GM10266 (cell line): Measurements from ENCODE around the gene GPR17.

Experiments
- DNase-seq: peaks from one replicate; pipeline ENCODE4 v3.0.0; 2012; ENCODE audit errors: extremely low spot score
- CTCF ChIP-seq: IDR thresholded peaks from 2 replicates; pipeline ENCODE4 v1.5.1; 2012; ENCODE audit warnings: mild to moderate bottlenecking, low read depth; ENCODE audit not compliant: control insufficient read depth, insufficient read depth; ENCODE audit errors: missing control alignments

The GPR17 gene

GRCh38 chr2:127663566-127664064 is 17.7 kb downstream of the GPR17 start:
- TF ChIP-seq CTCF, result no peak

GRCh38 chr2:127664065-127664894 is 18.3 kb downstream of the GPR17 start:
- TF ChIP-seq CTCF, result no peak

More at GRCh38 chr2:127663566-127664064, 17.7 kb downstream of the GPR17 start:
- DNase-seq, result no peak

GRCh38 chr2:127664895-127665225 is 18.9 kb downstream of the GPR17 start:
- no peak for DNase-seq
- TF ChIP-seq CTCF, result no peak

More at GRCh38 chr2:127664065-127664894, 18.3 kb downstream of the GPR17 start:
- no peak for DNase-seq

- no peak for DNase-seq
These were observed 19.4 kb downstream of the GPR17 start for GRCh38 chr2:127665267-127665893.

GRCh38 chr2:127669056-127669455 is 23.1 kb downstream of the GPR17 start:
- TF ChIP-seq CTCF, result no peak
- DNase-seq, result no peak

More at GRCh38 chr2:127665267-127665893, 19.4 kb downstream of the GPR17 start:
- no peak for TF ChIP-seq CTCF

- no peak for DNase-seq
- TF ChIP-seq CTCF, result no peak
These were observed 24.4 kb downstream of the GPR17 start for GRCh38 chr2:127670055-127670956.

GRCh38 chr2:127670957-127671290 is 25.0 kb downstream of the GPR17 start:
- no peak for TF ChIP-seq CTCF
- DNase-seq, result no peak
